Thymus (tissue), 11 donors: ENCODE results near the gene PLD4. TPM values are rescaled to one million over a fixed set of nuclear protein-coding genes. Genes with fewer than 3 reads are reported as not detected.
"Not testable (repeated sequence)": the region's sequence is repeated elsewhere in the genome, so short reads cannot be mapped to it uniquely, and the experiment has no call there.

ENCODE experiments used
- DNase-seq, 9 donors: peaks; one replicate each; pipeline ENCODE4 v3.0.0-alpha.2; 2013; ENCODE audit warnings: low spot score in 9 of 9, low read depth in 6 of 9, missing footprints in 1 of 9
- H3K27ac ChIP-seq, 2 donors: one replicate each; pipeline ENCODE4 v1.5.1; 2013; ENCODE audit warnings: control low read depth in 1 of 2, low read depth in 1 of 2, low read length in 1 of 2, mild to moderate bottlenecking in 1 of 2, moderate library complexity in 1 of 2
- H3K27me3 ChIP-seq, 2 donors: one replicate each; pipeline ENCODE4 v1.5.1; 2013; ENCODE audit warnings: low read length in 1 of 2; ENCODE audit not compliant: control insufficient read depth in 2 of 2, insufficient read depth in 1 of 2
- H3K36me3 ChIP-seq, 2 donors: one replicate each; pipeline ENCODE4 v1.5.1; 2013; ENCODE audit warnings: low read length in 1 of 2, mild to moderate bottlenecking in 1 of 2, moderate library complexity in 1 of 2; ENCODE audit not compliant: control insufficient read depth in 2 of 2, insufficient read depth in 2 of 2
- H3K4me1 ChIP-seq, 2 donors: one replicate each; pipeline ENCODE4 v1.5.1; 2013; ENCODE audit warnings: low read length in 2 of 2; ENCODE audit not compliant: control insufficient read depth in 2 of 2, insufficient read depth in 2 of 2
- H3K4me3 ChIP-seq, 2 donors: one replicate each; pipeline ENCODE4 v1.5.1; 2013; ENCODE audit warnings: low read length in 2 of 2, control low read depth in 1 of 2, mild to moderate bottlenecking in 1 of 2
- H3K9me3 ChIP-seq, 2 donors: one replicate each; pipeline ENCODE4 v1.5.1; 2013; ENCODE audit warnings: low read length in 1 of 2, mild to moderate bottlenecking in 1 of 2; ENCODE audit not compliant: control insufficient read depth in 2 of 2, insufficient read depth in 1 of 2
- WGBS: extraction: QIAGEN DNeasy Blood & Tissue Kit; methylation state at CpG from one replicate; pipeline ENCODE4 v1.1.7; 2013; 5-methylcytosine and 5-hydroxymethylcytosine counted together
- polyA plus RNA-seq: library from polyadenylated mRNA; stranded (reverse); fragments of 200-250 nt; gene quantifications from one replicate; pipeline ENCODE4 v1.2.3, GENCODE V29; 2013
- total RNA-seq: library from RNA; stranded (reverse); fragments of 120-200 nt; gene quantifications from one replicate; pipeline ENCODE4 v1.2.4, GENCODE V29; 2013
- donor health status: healthy.

PLD4 gene
- total and polyA plus RNA-seq, 2 donors, result 1.5 to 5.5 TPM

DNA sequence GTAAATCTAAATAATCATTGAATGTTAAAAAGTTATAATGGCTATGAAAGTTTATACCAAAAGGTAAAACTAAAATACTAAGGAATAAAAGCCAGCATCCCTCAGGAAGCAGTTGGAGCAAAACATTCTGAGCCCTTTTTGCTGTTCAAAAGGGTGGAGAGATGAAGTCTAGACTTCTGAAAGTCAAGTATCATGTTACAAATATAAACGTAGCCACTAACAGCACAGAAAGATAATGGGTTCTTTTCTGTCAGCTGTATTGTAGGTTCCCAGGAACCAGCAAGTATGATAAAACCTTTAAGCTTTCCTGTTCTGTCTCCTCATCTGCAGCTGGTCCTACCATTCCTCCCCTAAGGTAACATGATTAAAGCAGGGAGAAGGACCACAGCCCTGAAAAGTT lies 16.4 kb upstream of the PLD4 start:
- peaks cover 0 to 21% of the 10 kb centered on the region in 2 donors for H3K27me3 ChIP-seq
- no peak overlapping the region for H3K4me3 ChIP-seq
- H3K4me1 ChIP-seq, result no peaks in the 10 kb centered on the region
- no peak for DNase-seq
- peaks cover 1 to 8% of the 10 kb centered on the region in 2 donors for H3K9me3 ChIP-seq
- no peak overlapping the region for H3K27ac ChIP-seq
- WGBS, result 51% methylated on average over 1 of the region's 1 CpG
- no peaks in the 10 kb centered on the region for H3K36me3 ChIP-seq

- Histone ChIP-seq H3K4me3 (no peak overlapping the region), H3K27ac (no peak overlapping the region), H3K9me3 (peaks cover 1 to 8% of the 10 kb centered on the region in 2 donors), H3K27me3 (peaks cover 0 to 7% of the 10 kb centered on the region in 2 donors), H3K4me1 (no peaks in the 10 kb centered on the region), H3K36me3 (no peaks in the 10 kb centered on the region)
- DNase-seq, result no peak
- WGBS, result 95% methylated on average over 3 of the region's 3 CpGs
These were observed 12.6 kb upstream of the PLD4 start for GRCh38 chr14:104912053-104912452.

DNA sequence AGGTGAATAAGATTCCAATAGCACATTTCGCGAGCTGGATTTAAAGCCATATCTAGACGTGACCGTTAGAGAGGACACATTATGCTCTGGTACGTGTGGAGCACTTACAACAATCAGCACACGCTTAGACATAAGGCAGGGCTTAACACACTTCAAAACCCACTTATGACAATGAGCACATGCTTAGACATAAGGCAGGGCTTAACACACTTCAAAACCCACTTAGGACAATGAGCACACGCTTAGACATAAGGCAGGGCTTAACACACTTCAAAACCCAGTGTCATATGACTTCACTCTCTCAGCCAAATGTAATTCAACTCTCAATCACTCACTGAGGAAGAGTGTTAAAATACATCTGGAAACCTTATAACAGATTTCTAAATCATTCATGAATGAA lies 11.2 kb upstream of the PLD4 start:
- no peak for DNase-seq

DNA sequence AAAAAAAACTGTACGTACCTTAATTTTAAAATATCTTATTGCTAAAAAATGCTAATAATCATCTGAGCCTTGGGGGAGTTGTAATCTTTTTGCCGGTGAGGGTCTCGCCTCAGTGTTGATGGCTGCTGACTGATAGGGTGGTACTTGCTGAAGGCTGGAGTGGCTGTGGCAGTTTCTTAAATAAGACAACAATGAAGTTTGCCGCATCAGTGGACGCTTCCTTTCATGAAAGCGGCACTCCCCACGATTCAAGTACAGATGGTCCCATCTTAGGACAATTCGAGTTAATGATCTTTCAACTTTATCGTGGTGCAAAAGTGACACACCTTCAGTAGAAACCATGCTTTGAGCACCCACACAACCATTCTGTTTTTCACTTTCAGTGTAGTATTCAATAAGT lies 7.6 kb upstream of the PLD4 start:
- Histone ChIP-seq H3K9me3 (peaks cover 1 to 3% of the 10 kb centered on the region in 2 donors), H3K4me1 (no peaks in the 10 kb centered on the region), H3K36me3 (no peaks in the 10 kb centered on the region), H3K27ac (no peak overlapping the region), H3K4me3 (no peak overlapping the region), H3K27me3 (no peaks in the 10 kb centered on the region)
- WGBS, result 96% methylated on average over 9 of the region's 9 CpGs
- DNase-seq, result no peak

More for the DNA sequence above, 11.2 kb upstream of the PLD4 start:
- Histone ChIP-seq H3K27ac (no peak overlapping the region), H3K27me3 (peaks cover 0 to 2% of the 10 kb centered on the region in 2 donors), H3K9me3 (peaks cover 1 to 8% of the 10 kb centered on the region in 2 donors), H3K4me1 (no peaks in the 10 kb centered on the region), H3K36me3 (no peaks in the 10 kb centered on the region), H3K4me3 (no peak overlapping the region)
- 99% methylated on average over 7 of the region's 7 CpGs for WGBS

- WGBS, result 90% methylated on average over 4 of the region's 4 CpGs
- Histone ChIP-seq H3K4me3 (no peak overlapping the region), H3K36me3 (no peaks in the 10 kb centered on the region)
These were observed 6.7 kb upstream of the PLD4 start for GRCh38 chr14:104917993-104918392.

DNA sequence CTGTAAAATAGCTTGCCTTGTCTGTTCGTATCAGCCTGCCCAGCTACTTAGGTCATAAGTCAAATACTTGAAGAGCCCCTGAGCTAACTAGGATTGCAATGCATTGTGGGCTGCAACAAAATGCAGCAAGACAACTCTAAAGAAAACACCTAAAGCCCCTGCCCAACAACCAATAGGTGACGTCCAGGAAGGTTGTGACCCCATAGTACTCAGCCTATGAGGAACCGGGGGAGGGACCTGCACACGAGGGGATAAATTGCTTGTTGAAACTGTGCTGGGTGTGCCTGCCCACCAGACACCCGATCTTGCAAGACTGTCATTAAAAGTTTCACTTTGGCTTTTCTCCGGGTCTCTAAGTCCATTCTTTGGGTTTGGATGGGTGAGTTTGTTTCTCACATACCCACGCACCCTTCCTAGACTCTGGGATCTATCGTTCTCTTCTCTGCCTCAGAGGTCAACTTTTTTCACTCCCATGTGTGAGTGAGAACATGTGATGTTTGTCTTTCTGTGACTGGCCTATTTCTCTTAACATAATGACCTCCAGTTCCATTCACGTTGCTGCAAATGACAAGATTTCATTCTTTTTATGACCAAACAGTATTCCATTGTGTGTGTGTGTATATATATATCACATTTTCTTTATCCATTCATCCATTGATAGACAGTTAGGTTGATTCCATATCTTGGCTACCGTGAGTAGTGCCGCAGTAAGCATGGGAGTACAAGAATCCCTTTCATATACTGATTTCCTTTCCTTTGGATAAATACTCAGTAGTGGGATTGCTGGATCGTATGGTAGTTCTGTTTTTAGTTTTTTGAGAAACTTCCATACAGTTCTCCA lies 5.3 kb upstream of the PLD4 start:
- not testable (repeated sequence) for H3K36me3 ChIP-seq

More at GRCh38 chr14:104917993-104918392, 6.7 kb upstream of the PLD4 start:
- H3K9me3 ChIP-seq, result no peaks in the 10 kb centered on the region
- H3K27ac ChIP-seq, result no peak overlapping the region
- no peaks in the 10 kb centered on the region for H3K27me3 ChIP-seq
- no peaks in the 10 kb centered on the region for H3K4me1 ChIP-seq
- DNase-seq, result no peak

GRCh38 chr14:104919993-104920315 lies 4.7 kb upstream of the PLD4 start:
- no peak for DNase-seq
- 51% methylated on average over 3 of the region's 3 CpGs for WGBS
- H3K9me3 ChIP-seq, result peaks cover 0 to 9% of the 10 kb centered on the region in 2 donors
- H3K27me3 ChIP-seq, result no peaks in the 10 kb centered on the region
- H3K4me1 ChIP-seq, result peaks cover 0 to 6% of the 10 kb centered on the region in 2 donors
- no peak overlapping the region for H3K4me3 ChIP-seq
- H3K36me3 ChIP-seq, result no peaks in the 10 kb centered on the region
- H3K27ac ChIP-seq, result no peak overlapping the region

More for the DNA sequence above, 5.3 kb upstream of the PLD4 start:
- H3K4me1 ChIP-seq, H3K9me3 ChIP-seq, DNase-seq, H3K4me3 ChIP-seq, H3K27me3 ChIP-seq, H3K27ac ChIP-seq: not testable (repeated sequence)
- WGBS, result 88% methylated on average over 12 of the region's 12 CpGs

DNA sequence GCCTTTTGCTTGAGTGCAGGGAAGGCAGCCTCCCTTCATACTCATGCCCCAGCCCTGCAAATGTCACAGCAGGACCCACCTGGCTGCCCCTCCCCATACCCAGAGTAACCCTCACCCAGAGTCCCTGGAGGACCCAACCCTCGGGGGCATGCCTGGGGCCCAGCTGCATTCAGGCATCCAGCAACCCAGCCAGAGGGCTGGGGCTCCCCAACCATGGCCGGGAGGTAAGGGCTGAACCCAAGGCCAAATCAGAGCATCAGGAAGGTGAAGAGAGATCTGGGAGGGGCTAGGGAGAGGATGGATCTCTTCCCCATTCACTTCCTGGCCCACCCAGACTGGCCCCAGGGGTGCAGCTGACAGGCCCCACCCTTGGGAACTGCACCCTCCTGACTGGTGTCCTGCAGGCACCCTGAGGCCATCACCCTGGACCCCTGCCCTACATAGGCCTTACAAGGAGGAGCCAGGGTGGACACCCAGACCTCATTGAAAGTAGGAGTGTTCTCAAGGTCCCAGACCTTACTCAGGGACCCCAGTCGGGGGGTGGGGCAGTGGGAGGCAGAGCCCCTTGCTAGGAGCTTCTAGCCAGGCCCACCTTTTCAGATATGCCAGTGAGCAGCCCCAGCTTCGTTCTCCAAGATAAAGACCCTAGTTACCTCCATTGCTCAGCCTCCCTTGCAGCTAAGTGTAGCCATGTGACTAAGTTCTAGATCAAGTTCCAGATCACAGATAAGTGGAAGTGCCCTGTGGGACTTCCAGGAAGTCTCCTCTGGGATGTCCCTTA lies 849 bp upstream of the PLD4 start:
- H3K4me1 ChIP-seq, result peaks cover 0 to 23% of the 10 kb centered on the region in 2 donors
- no peak overlapping the region for H3K4me3 ChIP-seq
- H3K27me3 ChIP-seq, result no peaks in the 10 kb centered on the region
- no peak overlapping the region for H3K27ac ChIP-seq
- peaks cover 0 to 9% of the 10 kb centered on the region in 2 donors for H3K9me3 ChIP-seq
- 88% methylated on average over 4 of the region's 4 CpGs for WGBS
- no peaks in the 10 kb centered on the region for H3K36me3 ChIP-seq
- no peak for DNase-seq

DNA sequence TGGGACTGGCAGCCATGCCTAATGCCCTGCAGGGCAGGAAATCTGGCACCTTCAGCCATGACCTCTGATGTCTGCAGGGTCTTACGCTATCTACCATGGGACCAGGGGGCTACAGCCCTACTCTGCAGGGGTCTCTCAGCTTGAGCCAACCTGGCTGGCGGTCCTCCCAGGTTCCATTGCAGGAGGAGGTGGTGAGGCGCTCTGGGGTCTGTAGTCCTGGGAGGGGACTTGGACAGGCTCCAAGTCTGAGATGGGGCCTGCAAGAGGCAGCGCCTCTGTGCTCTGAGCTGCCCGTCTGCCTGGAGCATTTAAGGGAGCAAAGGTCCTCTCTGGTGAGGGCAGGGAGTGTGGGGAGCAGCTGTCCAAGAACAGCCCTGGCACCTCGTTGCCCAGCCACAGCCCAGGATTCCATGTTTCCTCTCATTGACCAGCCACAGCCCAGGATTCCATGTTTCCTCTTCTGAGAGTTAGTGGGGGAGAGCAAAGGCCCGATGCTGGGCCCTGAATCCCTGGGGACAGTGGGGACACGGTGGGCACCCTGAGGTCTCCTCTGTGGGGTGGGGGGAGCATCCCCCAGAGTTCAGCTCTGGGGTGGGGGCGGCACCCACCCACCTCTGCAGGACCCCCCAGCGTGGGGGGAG lies 655 bp downstream of the PLD4 start:
- 63% methylated on average over 10 of the region's 10 CpGs for WGBS
- Histone ChIP-seq H3K9me3 (peaks cover 0 to 9% of the 10 kb centered on the region in 2 donors), H3K4me3 (peak overlapping the region in 1 of 2 donors; percentile 5), H3K27ac (no peak overlapping the region), H3K4me1 (peaks cover 0 to 23% of the 10 kb centered on the region in 2 donors), H3K36me3 (no peaks in the 10 kb centered on the region), H3K27me3 (no peaks in the 10 kb centered on the region)
- DNase-seq, result no peak
